H1 (cell line): ENCODE measurements around the gene IL17RE. TPM values are rescaled to one million over a fixed set of nuclear protein-coding genes. Genes with fewer than 3 reads are reported as not detected.
"Not testable (repeated sequence)": the region's sequence is repeated elsewhere in the genome, so short reads cannot be mapped to it uniquely, and the experiment has no call there.

Experiments used
- CTCF ChIA-PET: fragments of 300-600 bp; sonication (Branson Sonifier 250); formaldehyde crosslinking; loops from one replicate; lab custom pipeline; 2021; ENCODE audit not compliant: partially characterized antibody; lab: Charles Lee
- POLR2A ChIA-PET: fragments of 300-600 bp; sonication (Branson Sonifier 250); formaldehyde crosslinking; loops from one replicate; lab custom pipeline; 2021; ENCODE audit warnings: inconsistent platforms; ENCODE audit not compliant: partially characterized antibody; lab: Charles Lee
- DNase-seq, 2 experiments: peaks; one replicate each; pipeline versions ENCODE4 v3.0.0 to v3.0.0-alpha.2; 2010 to 2022; ENCODE audit warnings: low spot score in 2 of 2, low read depth in 1 of 2, mixed read lengths in 1 of 2
- FAIRE-seq: peaks from 2 replicates; lab custom pipeline; 2011; peaks lifted over from hg19 to GRCh38; lab: Jason Lieb, UNC
- H2AFZ ChIP-seq: 2 replicates; pipeline ENCODE4 v1.8.1; 2012; ENCODE audit warnings: low read length, inconsistent platforms
- H2AK5ac ChIP-seq: 2 replicates; pipeline ENCODE4 v1.6.1; 2013; ENCODE audit warnings: low read depth, low read length
- H2BK120ac ChIP-seq: replicated peaks from 2 replicates; pipeline ENCODE3; 2013; ENCODE audit warnings: low read depth, low read length, inconsistent platforms
- H2BK12ac ChIP-seq: 2 replicates; pipeline ENCODE4 v1.6.1; 2013; ENCODE audit warnings: low read depth, low read length
- H2BK15ac ChIP-seq: 2 replicates; pipeline ENCODE4 v1.6.1; 2013; ENCODE audit warnings: low read length
- H2BK20ac ChIP-seq: 2 replicates; pipeline ENCODE4 v1.6.1; 2013; ENCODE audit warnings: low read length
- H2BK5ac ChIP-seq: 2 replicates; pipeline ENCODE4 v1.6.1; 2013; ENCODE audit warnings: low read depth, low read length
- H3K14ac ChIP-seq: 2 replicates; pipeline ENCODE4 v1.6.1; 2013; ENCODE audit warnings: inconsistent platforms; ENCODE audit not compliant: insufficient read length
- H3K18ac ChIP-seq: 2 replicates; pipeline ENCODE4 v1.6.1; 2013; ENCODE audit warnings: low read length; ENCODE audit errors: extremely low read depth
- H3K23ac ChIP-seq: 2 replicates; pipeline ENCODE4 v1.6.1; 2013; ENCODE audit warnings: inconsistent platforms; ENCODE audit not compliant: insufficient read length
- H3K23me2 ChIP-seq: 2 replicates; pipeline ENCODE4 v1.6.1; 2013; ENCODE audit warnings: low read depth, low read length
- H3K27ac ChIP-seq: 2 replicates; pipeline ENCODE4 v1.6.1; 2011; ENCODE audit warnings: low read depth, low read length, inconsistent platforms
- H3K27me3 ChIP-seq, 4 experiments: replicated peaks in 1 of 4; 1 replicate in 1 of 4; 2 replicates in 3 of 4; pipeline versions ENCODE4 v1.6.1 to v1.8.1; 2011 to 2013; ENCODE audit warnings: low read length in 3 of 4, mild to moderate bottlenecking in 3 of 4, inconsistent platforms in 2 of 4, mixed read lengths in 2 of 4, moderate library complexity in 1 of 4; ENCODE audit not compliant: control insufficient read depth in 3 of 4, insufficient read depth in 3 of 4; ENCODE audit errors: extremely low read depth in 1 of 4
- H3K36me3 ChIP-seq, 4 experiments: 2 replicates each; pipeline versions ENCODE4 v1.6.1 to v1.8.1; 2011 to 2013; ENCODE audit warnings: mild to moderate bottlenecking in 4 of 4, low read length in 3 of 4, moderate library complexity in 2 of 4, control low read depth in 1 of 4, inconsistent platforms in 1 of 4; ENCODE audit not compliant: insufficient read depth in 4 of 4, control insufficient read depth in 2 of 4
- H3K4ac ChIP-seq: replicated peaks from 2 replicates; pipeline ENCODE3; 2013; ENCODE audit warnings: low read length, low read depth, mixed read lengths, inconsistent platforms; ENCODE audit not compliant: insufficient read length
- H3K4me1 ChIP-seq, 4 experiments: replicated peaks in 1 of 4; 1 replicate in 1 of 4; 2 replicates in 3 of 4; pipeline versions ENCODE4 v1.6.1 to v1.8.1; 2011 to 2013; ENCODE audit warnings: low read length in 3 of 4, inconsistent platforms in 2 of 4, mixed read lengths in 1 of 4; ENCODE audit not compliant: insufficient read depth in 4 of 4, control insufficient read depth in 3 of 4
- H3K4me2 ChIP-seq, 2 experiments: 2 replicates each; pipeline versions ENCODE4 v1.6.1 to v1.8.1; 2011 to 2013; ENCODE audit warnings: low read depth in 2 of 2, low read length in 2 of 2, control low read depth in 1 of 2, inconsistent platforms in 1 of 2, mild to moderate bottlenecking in 1 of 2; ENCODE audit not compliant: insufficient read depth in 1 of 2
- H3K4me3 ChIP-seq, 4 experiments: fragments of 200-600, 300-600 bp in 1 of 4; sonication (generic), shearing (Covaris generic), sonication (Bioruptor Twin) in 1 of 4; 2 replicates each; pipeline versions ENCODE4 v1.5.1 to v1.8.1; 2011 to 2016; ENCODE audit warnings: low read length in 4 of 4, low read depth in 3 of 4, control low read depth in 2 of 4, inconsistent platforms in 2 of 4, mild to moderate bottlenecking in 2 of 4, mixed read lengths in 1 of 4, moderate library complexity in 1 of 4; ENCODE audit not compliant: insufficient read depth in 2 of 4; ENCODE audit errors: extremely low read depth in 1 of 4
- H3K56ac ChIP-seq: replicated peaks from 2 replicates; pipeline ENCODE3; 2013; ENCODE audit warnings: low read depth, mild to moderate bottlenecking, mixed read lengths, low read length, inconsistent platforms; ENCODE audit not compliant: insufficient read length
- H3K79me1 ChIP-seq: 2 replicates; pipeline ENCODE4 v1.6.1; 2013; ENCODE audit warnings: low read depth, low read length, control low read depth
- H3K79me2 ChIP-seq, 2 experiments: 2 replicates each; pipeline versions ENCODE4 v1.6.1 to v1.8.1; 2012 to 2013; ENCODE audit warnings: low read length in 2 of 2, mild to moderate bottlenecking in 2 of 2, inconsistent platforms in 1 of 2; ENCODE audit not compliant: insufficient read depth in 2 of 2, control insufficient read depth in 1 of 2
- H3K9ac ChIP-seq, 4 experiments: replicated peaks in 1 of 4; 1 replicate in 1 of 4; 2 replicates in 3 of 4; pipeline versions ENCODE4 v1.6.1 to v1.8.1; 2011 to 2013; ENCODE audit warnings: low read depth in 3 of 4, low read length in 3 of 4, control low read depth in 2 of 4, mild to moderate bottlenecking in 2 of 4, moderate library complexity in 2 of 4, inconsistent platforms in 1 of 4; ENCODE audit errors: extremely low read depth in 1 of 4
- H3K9me3 ChIP-seq, 2 experiments: 2 replicates each; pipeline versions ENCODE4 v1.6.1 to v1.8.1; 2012 to 2013; ENCODE audit warnings: mild to moderate bottlenecking in 2 of 2, moderate library complexity in 2 of 2, control low read depth in 1 of 2, inconsistent platforms in 1 of 2, low read depth in 1 of 2, low read length in 1 of 2, mixed read lengths in 1 of 2; ENCODE audit not compliant: insufficient read depth in 2 of 2
- H4K20me1 ChIP-seq, 2 experiments: replicated peaks in 1 of 2; 2 replicates each; pipeline versions ENCODE3 to v1.8.1; 2011 to 2013; ENCODE audit warnings: inconsistent platforms in 2 of 2, low read length in 2 of 2, mild to moderate bottlenecking in 1 of 2; ENCODE audit not compliant: insufficient read depth in 2 of 2, control insufficient read depth in 1 of 2
- H4K5ac ChIP-seq: 2 replicates; pipeline ENCODE4 v1.6.1; 2013; ENCODE audit warnings: low read length, low read depth, mixed read lengths, inconsistent platforms; ENCODE audit not compliant: insufficient read length
- H4K8ac ChIP-seq: 2 replicates; pipeline ENCODE4 v1.8.0; 2013; ENCODE audit warnings: mild to moderate bottlenecking, moderate library complexity, low read length, inconsistent platforms; ENCODE audit not compliant: insufficient read depth; ENCODE audit errors: extremely low read depth
- H4K91ac ChIP-seq: replicated peaks from 2 replicates; pipeline ENCODE3; 2013; ENCODE audit warnings: low read length, mixed read lengths, inconsistent platforms; ENCODE audit not compliant: insufficient read length
- WGBS, 2 experiments: shearing (Covaris generic) in 1 of 2; methylation state at CpG; one replicate each; pipeline versions ENCODE4 v1.1.6 to v1.1.7; 2013 to 2015; ENCODE audit warnings: low lambda C conversion rate in 2 of 2, mixed read lengths in 2 of 2, inconsistent platforms in 1 of 2, low coverage in 1 of 2, missing lambda C conversion rate in 1 of 2; ENCODE audit not compliant: insufficient replicate concordance in 2 of 2, insufficient coverage in 1 of 2, insufficient read length in 1 of 2; ENCODE audit errors: extremely low coverage in 1 of 2, missing lambda C conversion rate in 1 of 2; 5-methylcytosine and 5-hydroxymethylcytosine counted together
- polyA plus RNA-seq, 7 experiments: library from polyadenylated mRNA; depleted of rRNA in 3 of 7; stranded (reverse) in 5 of 7; unstranded in 2 of 7; fragments of >200 nt in 5 of 7; fragments of 200-250 nt in 2 of 7; gene quantifications; 1 replicate in 5 of 7; 2 replicates in 1 of 7; 4 replicates in 1 of 7; pipeline versions ENCODE4 v1.2.1 to v1.2.3, GENCODE V29; 2011 to 2013; ENCODE audit warnings: missing spikeins in 2 of 7, mixed read lengths in 2 of 7
- total RNA-seq: library from RNA; stranded (reverse); fragmentation: NEBNext Ultra II Directional; extraction: Animal tissue kit (Norgen Biotek cat#: 25700); gene quantifications from 2 replicates; pipeline ENCODE4 v1.2.1, GENCODE V29; 2021

IL17RE gene
- total and polyA plus RNA-seq, 2 of the 8 experiments (the other 6 are each of a cell fraction or from before 2014, with no cell fraction given), result 3.4 to 4.9 TPM

DNA sequence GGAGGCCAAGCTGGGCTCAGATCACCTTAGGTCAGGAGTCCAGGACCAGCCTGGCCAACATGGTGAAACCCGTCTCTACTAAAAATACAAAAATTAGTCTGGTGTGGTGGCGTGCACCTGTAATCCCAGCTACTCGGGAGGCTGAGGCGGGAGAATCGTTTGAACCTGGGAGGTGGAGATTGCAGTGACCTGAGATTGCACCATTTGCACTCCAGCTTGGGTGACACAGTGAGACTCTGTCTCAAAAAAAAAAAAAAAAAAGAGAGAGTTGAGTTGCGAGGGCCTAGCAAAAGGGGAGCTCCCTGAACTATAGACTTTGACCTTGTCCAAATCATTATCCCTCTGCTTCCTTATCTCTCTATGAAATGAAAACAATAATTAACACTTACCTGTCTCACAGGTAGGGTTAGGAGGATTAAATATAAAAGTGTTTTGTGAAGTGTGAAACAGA lies 1.7 kb upstream of the IL17RE start:
- not testable (repeated sequence) for H3K9ac ChIP-seq, H2AK5ac ChIP-seq, H2BK15ac ChIP-seq, H3K14ac ChIP-seq, H3K36me3 ChIP-seq, H3K79me2 ChIP-seq, H4K20me1 ChIP-seq, H3K23me2 ChIP-seq, H2BK20ac ChIP-seq, H2BK120ac ChIP-seq, H3K4ac ChIP-seq, H2AFZ ChIP-seq, FAIRE-seq, H2BK12ac ChIP-seq, H4K8ac ChIP-seq, H4K91ac ChIP-seq, H3K79me1 ChIP-seq, DNase-seq, H4K5ac ChIP-seq, H3K56ac ChIP-seq, H3K4me2 ChIP-seq, H3K23ac ChIP-seq, H3K27me3 ChIP-seq, H3K18ac ChIP-seq, H3K4me3 ChIP-seq, H3K9me3 ChIP-seq, H2BK5ac ChIP-seq, H3K27ac ChIP-seq
- 98% methylated on average over 6 of the region's 6 CpGs; no CpG with 5 or more reads in 1 of the 2 experiments for WGBS, 2 experiments
- H3K4me1 ChIP-seq, result peaks cover 5 to 14% (median 11%) of the 10 kb centered on the region in 4 experiments
- POLR2A ChIA-PET, result interaction anchor here (0.8 to 2.0 kb wide), 3 partner anchors 9 to 20 kb away, joined by 3 to 5 read pairs (median 5); no protein-coding TSS in a partner anchor
- CTCF ChIA-PET, result interaction anchor here (1.0 to 2.0 kb wide), 4 partner anchors 26 to 80 kb away, joined by 3 to 5 read pairs (median 4); partner anchors contain the start of gene CRELD1
